OCI-LY3 (cell line): ENCODE results near the gene CHN2.

Source experiments
- H2AFZ ChIP-seq: fragments of 200-600, 300-600 bp; shearing (Covaris generic); 2 replicates; pipeline ENCODE4 v1.6.0; 2014; ENCODE audit warnings: antibody characterized with exemption, low read depth, low read length
- H3K27ac ChIP-seq: fragments of 200-600, 300-600 bp; sonication (generic); 2 replicates; pipeline ENCODE4 v1.5.1; 2014; ENCODE audit warnings: mild to moderate bottlenecking, low read length, moderate library complexity, mixed read lengths
- H3K27me3 ChIP-seq: fragments of 200-600, 300-600 bp; sonication (generic); 2 replicates; pipeline ENCODE4 v1.6.1; 2014; ENCODE audit warnings: low read depth, low read length, mixed read lengths
- H3K36me3 ChIP-seq: fragments of 200-600, 300-600 bp; sonication (generic); replicated peaks from 2 replicates; pipeline ENCODE3; 2014; ENCODE audit warnings: low read depth, low read length, mixed read lengths
- H3K4me1 ChIP-seq: fragments of 300-600, 200-600 bp; sonication (generic); 2 replicates; pipeline ENCODE4 v1.6.1; 2014; ENCODE audit warnings: low read length, mixed read lengths
- H3K4me2 ChIP-seq: fragments of 200-600, 300-600 bp; sonication (generic); 2 replicates; pipeline ENCODE4 v1.6.1; 2014; ENCODE audit warnings: low read length, mixed read lengths
- H3K4me3 ChIP-seq: fragments of 300-600, 200-600 bp; sonication (generic); 2 replicates; pipeline ENCODE4 v1.5.1; 2014; ENCODE audit warnings: antibody characterized with exemption, mild to moderate bottlenecking, low read length, moderate library complexity
- H3K79me2 ChIP-seq: fragments of 300-600, 200-600 bp; shearing (Covaris generic); 2 replicates; pipeline ENCODE4 v1.6.1; 2014; ENCODE audit warnings: mild to moderate bottlenecking, low read length, mixed read lengths
- H3K9ac ChIP-seq: fragments of 300-600, 200-600 bp; shearing (Covaris generic); 2 replicates; pipeline ENCODE4 v1.6.0; 2014; ENCODE audit warnings: mild to moderate bottlenecking, low read length, moderate library complexity
- H3K9me3 ChIP-seq: fragments of 200-600, 300-600 bp; shearing (Covaris generic); 2 replicates; pipeline ENCODE4 v1.6.1; 2014; ENCODE audit warnings: low read length, mixed read lengths; ENCODE audit not compliant: insufficient read depth
- H4K20me1 ChIP-seq: fragments of 200-600, 300-600 bp; sonication (generic); 2 replicates; pipeline ENCODE4 v1.6.1; 2016; ENCODE audit warnings: low read length, mixed read lengths; ENCODE audit not compliant: insufficient read depth
- EZH2phosphoT487 ChIP-seq: fragments of 200-600 bp; shearing (Covaris generic); IDR thresholded peaks from 2 replicates; pipeline ENCODE4 v1.6.1; 2018; ENCODE audit warnings: antibody characterized with exemption, mixed run types, low read depth
- TF ChIP-seq, protein P1 (sequence below): fragments of 200-600, 300-600 bp; sonication (generic); IDR thresholded peaks from 2 replicates; pipeline ENCODE4 v1.5.1; 2014; ENCODE audit warnings: antibody characterized with exemption, low read length, low read depth

The CHN2 gene

DNA sequence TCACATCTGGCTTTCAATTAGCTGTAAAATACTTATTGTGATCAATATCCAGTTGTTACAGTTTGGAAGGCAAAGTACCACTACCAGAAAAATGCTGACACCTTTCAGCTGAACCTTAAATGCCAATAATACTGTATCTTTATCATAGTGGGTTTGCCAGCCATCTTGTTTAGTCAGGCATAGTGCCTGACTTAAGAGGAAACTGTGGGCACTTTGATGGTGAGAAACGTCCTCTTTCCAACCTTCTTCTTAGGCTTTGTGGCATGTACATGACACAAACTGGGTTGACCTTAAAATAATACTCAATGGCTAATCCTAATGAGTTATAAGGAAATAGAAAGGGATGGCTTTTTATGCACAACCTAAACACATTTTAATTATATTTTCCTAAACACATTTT, 316.8 kb downstream of the CHN2 start:
- Histone ChIP-seq H3K27ac (no peak overlapping the region), H2AFZ (no peak overlapping the region), H3K4me1 (no peaks in the 10 kb centered on the region), H3K36me3 (no peaks in the 10 kb centered on the region), H3K4me2 (no peak overlapping the region), H3K27me3 (no peaks in the 10 kb centered on the region), H3K9ac (no peak overlapping the region), H3K4me3 (no peak overlapping the region), H3K9me3 (no peaks in the 10 kb centered on the region), H4K20me1 (no peaks in the 10 kb centered on the region), H3K79me2 (no peaks in the 10 kb centered on the region)
- TF ChIP-seq, protein P1, sequence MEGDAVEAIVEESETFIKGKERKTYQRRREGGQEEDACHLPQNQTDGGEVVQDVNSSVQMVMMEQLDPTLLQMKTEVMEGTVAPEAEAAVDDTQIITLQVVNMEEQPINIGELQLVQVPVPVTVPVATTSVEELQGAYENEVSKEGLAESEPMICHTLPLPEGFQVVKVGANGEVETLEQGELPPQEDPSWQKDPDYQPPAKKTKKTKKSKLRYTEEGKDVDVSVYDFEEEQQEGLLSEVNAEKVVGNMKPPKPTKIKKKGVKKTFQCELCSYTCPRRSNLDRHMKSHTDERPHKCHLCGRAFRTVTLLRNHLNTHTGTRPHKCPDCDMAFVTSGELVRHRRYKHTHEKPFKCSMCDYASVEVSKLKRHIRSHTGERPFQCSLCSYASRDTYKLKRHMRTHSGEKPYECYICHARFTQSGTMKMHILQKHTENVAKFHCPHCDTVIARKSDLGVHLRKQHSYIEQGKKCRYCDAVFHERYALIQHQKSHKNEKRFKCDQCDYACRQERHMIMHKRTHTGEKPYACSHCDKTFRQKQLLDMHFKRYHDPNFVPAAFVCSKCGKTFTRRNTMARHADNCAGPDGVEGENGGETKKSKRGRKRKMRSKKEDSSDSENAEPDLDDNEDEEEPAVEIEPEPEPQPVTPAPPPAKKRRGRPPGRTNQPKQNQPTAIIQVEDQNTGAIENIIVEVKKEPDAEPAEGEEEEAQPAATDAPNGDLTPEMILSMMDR: no peak

DNA sequence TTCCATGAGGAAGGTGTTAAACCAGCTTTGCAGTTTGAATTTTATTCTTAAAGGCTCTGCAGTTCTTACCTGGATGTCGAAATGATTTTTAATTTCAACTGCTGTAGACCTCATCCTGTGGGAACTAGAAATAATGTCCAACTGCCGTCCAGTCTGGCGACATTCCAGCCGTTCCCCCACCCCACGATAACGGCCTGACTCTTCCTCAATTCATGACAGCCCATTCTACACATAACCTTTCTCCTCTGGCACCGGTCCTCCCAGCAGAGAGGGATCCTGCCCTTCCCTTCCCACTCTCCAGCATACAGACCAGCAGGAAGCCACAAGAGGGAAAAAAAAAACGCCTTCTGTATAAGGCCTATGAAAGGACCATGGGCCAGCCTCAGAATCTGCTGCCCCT, 317.3 kb downstream of the CHN2 start:
- Histone ChIP-seq H4K20me1 (no peaks in the 10 kb centered on the region), H3K4me2 (no peak overlapping the region), H3K4me1 (no peaks in the 10 kb centered on the region), H2AFZ (no peak overlapping the region), H3K9ac (no peak overlapping the region), H3K27me3 (no peaks in the 10 kb centered on the region), H3K27ac (no peak overlapping the region), H3K79me2 (no peaks in the 10 kb centered on the region), H3K36me3 (no peaks in the 10 kb centered on the region), H3K9me3 (no peaks in the 10 kb centered on the region), H3K4me3 (no peak overlapping the region)
- TF ChIP-seq EZH2phosphoT487: no peak
- TF ChIP-seq, protein P1: no peak

- Histone ChIP-seq H3K4me3 (no peak overlapping the region), H3K36me3 (no peaks in the 10 kb centered on the region), H3K4me2 (no peak overlapping the region), H2AFZ (no peak overlapping the region), H4K20me1 (no peaks in the 10 kb centered on the region), H3K4me1 (no peaks in the 10 kb centered on the region), H3K9ac (no peak overlapping the region), H3K79me2 (no peaks in the 10 kb centered on the region), H3K9me3 (no peaks in the 10 kb centered on the region), H3K27me3 (no peaks in the 10 kb centered on the region), H3K27ac (no peak overlapping the region)
- TF ChIP-seq EZH2phosphoT487: no peak
- TF ChIP-seq, protein P1: no peak
Observed at GRCh38 chr7:29516491-29516890, 321.9 kb downstream of the CHN2 start.

DNA sequence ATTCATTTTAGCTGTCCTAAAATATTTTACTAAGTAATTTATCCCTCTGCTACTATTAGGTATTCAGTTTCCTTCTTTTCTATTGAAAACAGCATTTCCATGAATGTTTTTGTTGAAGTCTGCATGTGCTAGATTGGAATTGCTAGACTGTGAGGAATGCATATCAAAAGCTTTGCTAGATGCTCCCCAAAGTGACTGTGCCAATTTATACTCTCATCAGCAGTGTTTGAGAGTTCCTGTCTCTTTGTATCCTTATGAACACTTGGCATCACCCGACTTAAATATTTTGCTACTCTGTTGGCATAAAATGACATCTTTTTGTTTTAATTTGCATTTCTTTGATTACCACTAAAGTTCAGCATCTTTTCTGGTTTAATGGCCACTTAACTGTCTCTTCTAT, 324.0 kb downstream of the CHN2 start:
- no peaks in the 10 kb centered on the region for H3K79me2 ChIP-seq
- no peak overlapping the region for H3K9ac ChIP-seq
- H3K27ac ChIP-seq: no peak overlapping the region
- TF ChIP-seq, protein P1: no peak
- TF ChIP-seq EZH2phosphoT487: no peak
- no peak overlapping the region for H3K4me2 ChIP-seq
- H4K20me1 ChIP-seq: no peaks in the 10 kb centered on the region
- no peaks in the 10 kb centered on the region for H3K27me3 ChIP-seq
- no peaks in the 10 kb centered on the region for H3K4me1 ChIP-seq
- no peaks in the 10 kb centered on the region for H3K9me3 ChIP-seq
- H2AFZ ChIP-seq: no peak overlapping the region
- H3K4me3 ChIP-seq: no peak overlapping the region
- no peaks in the 10 kb centered on the region for H3K36me3 ChIP-seq
